Fibroblast of lung (primary cell): ENCODE measurements around the gene GPR157. TPM values are rescaled to one million over a fixed set of nuclear protein-coding genes. Genes with fewer than 3 reads are reported as not detected.
"Not testable (repeated sequence)": the region's sequence is repeated elsewhere in the genome, so short reads cannot be mapped to it uniquely, and the experiment has no call there.

Experiments used
- DNase-seq, 2 donors: peaks; one replicate each; pipeline versions ENCODE4 v3.0.0 to v3.0.0-alpha.2; 2010; ENCODE audit warnings: low read depth in 2 of 2
- H2AFZ ChIP-seq: 2 replicates; pipeline ENCODE4 v1.5.1; 2012; ENCODE audit warnings: low read length, control low read depth, inconsistent platforms
- H3K27ac ChIP-seq: 2 replicates; pipeline ENCODE4 v1.5.1; 2011; ENCODE audit warnings: low read length, control low read depth; ENCODE audit not compliant: insufficient read depth
- H3K27me3 ChIP-seq: 2 replicates; pipeline ENCODE4 v1.5.1; 2011; ENCODE audit warnings: mild to moderate bottlenecking, low read length; ENCODE audit not compliant: control insufficient read depth, insufficient read depth
- H3K36me3 ChIP-seq: 2 replicates; pipeline ENCODE4 v1.5.1; 2011; ENCODE audit warnings: low read length; ENCODE audit not compliant: control insufficient read depth, insufficient read depth
- H3K4me1 ChIP-seq: 2 replicates; pipeline ENCODE4 v1.5.1; 2011; ENCODE audit warnings: low read length; ENCODE audit not compliant: control insufficient read depth, insufficient read depth; ENCODE audit errors: extremely low read depth
- H3K4me2 ChIP-seq: 2 replicates; pipeline ENCODE4 v1.5.1; 2011; ENCODE audit warnings: low read length, control low read depth; ENCODE audit not compliant: insufficient read depth; ENCODE audit errors: extremely low read depth
- H3K4me3 ChIP-seq, 4 experiments: fragments of 200-600 bp in 1 of 4; sonication (generic) in 1 of 4; replicated peaks in 1 of 4; 2 replicates each; pipeline ENCODE4 v1.5.1; 2011 to 2016; ENCODE audit warnings: low read length in 4 of 4, low read depth in 3 of 4, mild to moderate bottlenecking in 3 of 4, control low read depth in 2 of 4, inconsistent platforms in 1 of 4, mixed read lengths in 1 of 4; ENCODE audit not compliant: insufficient read depth in 1 of 4; ENCODE audit errors: control extremely low read depth in 1 of 4
- H3K79me2 ChIP-seq: 2 replicates; pipeline ENCODE4 v1.5.1; 2012; ENCODE audit warnings: mild to moderate bottlenecking, low read length, inconsistent platforms; ENCODE audit not compliant: control insufficient read depth, insufficient read depth
- H3K9ac ChIP-seq: 2 replicates; pipeline ENCODE4 v1.5.1; 2011; ENCODE audit warnings: mild to moderate bottlenecking, low read length, control low read depth; ENCODE audit not compliant: insufficient read depth
- H3K9me3 ChIP-seq: 2 replicates; pipeline ENCODE4 v1.5.1; 2012; ENCODE audit warnings: low read depth, low read length; ENCODE audit not compliant: control insufficient read depth, insufficient read depth
- H4K20me1 ChIP-seq: 2 replicates; pipeline ENCODE4 v1.5.1; 2011; ENCODE audit warnings: low read length; ENCODE audit not compliant: control insufficient read depth, insufficient read depth; ENCODE audit errors: extremely low read depth
- CTCF ChIP-seq, 2 donors: IDR thresholded peaks in 1 of 2; conservative IDR thresholded peaks in 1 of 2; 1 replicate in 1 of 2; 2 replicates in 1 of 2; pipeline ENCODE4 v1.5.1; 2011 to 2012; ENCODE audit warnings: low read length in 2 of 2, control low read depth in 1 of 2, inconsistent platforms in 1 of 2, low read depth in 1 of 2, mild to moderate bottlenecking in 1 of 2
- EZH2 ChIP-seq: IDR thresholded peaks from 2 replicates; pipeline ENCODE4 v1.5.1; 2012; ENCODE audit warnings: low read length, control low read depth, mild to moderate bottlenecking; ENCODE audit errors: missing control alignments
- polyA plus RNA-seq, 2 donors: library from polyadenylated mRNA; depleted of rRNA in 1 of 2; stranded (reverse) in 1 of 2; unstranded in 1 of 2; fragments of >200 nt; gene quantifications; 2 replicates each; pipeline ENCODE4 v1.2.1, GENCODE V29; 2011 to 2012; ENCODE audit warnings: missing spikeins in 1 of 2
- total RNA-seq: library from RNA; depleted of rRNA; stranded (reverse); fragments of >200 nt; gene quantifications from 2 replicates; pipeline ENCODE4 v1.2.1, GENCODE V29; 2014

Gene GPR157
- total and polyA plus RNA-seq, 2 donors (not counting 1 experiment from before 2014, with no cell fraction given), result 0.82 to 3.1 TPM

- H3K9ac ChIP-seq, result no peak overlapping the region
- no peak overlapping the region for H2AFZ ChIP-seq
- H4K20me1 ChIP-seq, result no peaks in the 10 kb centered on the region
- no peak for TF ChIP-seq CTCF (conservative IDR thresholded peaks at IDR 0.05 in 1 of 2, IDR thresholded peaks at IDR 0.05 in 1 of 2; ENCODE audit: low read depth in 1 of 2, low read length in 2 of 2)
- no peak for TF ChIP-seq EZH2
- no peaks in the 10 kb centered on the region for H3K36me3 ChIP-seq
- H3K4me2 ChIP-seq, result no peak overlapping the region
- H3K4me1 ChIP-seq, result peaks cover 2% of the 10 kb centered on the region
- no peaks in the 10 kb centered on the region for H3K79me2 ChIP-seq
- DNase-seq, result no peak
- H3K27ac ChIP-seq, result no peak overlapping the region
- peaks cover 14% of the 10 kb centered on the region for H3K27me3 ChIP-seq
- H3K4me3 ChIP-seq, result no peak overlapping the region
- no peaks in the 10 kb centered on the region for H3K9me3 ChIP-seq
Observed at GRCh38 chr1:9095818-9096217, 33.1 kb downstream of the GPR157 start.

- H3K4me3 ChIP-seq, H3K79me2 ChIP-seq, H3K4me2 ChIP-seq, H3K27ac ChIP-seq, H3K9me3 ChIP-seq, H3K4me1 ChIP-seq, H3K9ac ChIP-seq, DNase-seq, H3K36me3 ChIP-seq, H2AFZ ChIP-seq, H4K20me1 ChIP-seq: not testable (repeated sequence)
- peaks cover 21% of the 10 kb centered on the region for H3K27me3 ChIP-seq
Observed at GRCh38 chr1:9093996-9094595, 34.8 kb downstream of the GPR157 start.

- Histone ChIP-seq H3K79me2 (no peaks in the 10 kb centered on the region), H3K4me1 (no peaks in the 10 kb centered on the region), H2AFZ (no peak overlapping the region), H3K4me3 (no peak overlapping the region), H3K36me3 (no peaks in the 10 kb centered on the region), H3K27ac (no peak overlapping the region), H3K9me3 (no peaks in the 10 kb centered on the region), H3K4me2 (no peak overlapping the region), H3K27me3 (peaks cover 21% of the 10 kb centered on the region), H3K9ac (no peak overlapping the region), H4K20me1 (no peaks in the 10 kb centered on the region)
- no peak for DNase-seq
- no peak for TF ChIP-seq CTCF (conservative IDR thresholded peaks at IDR 0.05 in 1 of 2, IDR thresholded peaks at IDR 0.05 in 1 of 2; ENCODE audit: low read depth in 1 of 2, low read length in 2 of 2)
- no peak for TF ChIP-seq EZH2
Observed at GRCh38 chr1:9093581-9093980, 35.3 kb downstream of the GPR157 start.
